ENCODE results near the gene ROS1.

DNA sequence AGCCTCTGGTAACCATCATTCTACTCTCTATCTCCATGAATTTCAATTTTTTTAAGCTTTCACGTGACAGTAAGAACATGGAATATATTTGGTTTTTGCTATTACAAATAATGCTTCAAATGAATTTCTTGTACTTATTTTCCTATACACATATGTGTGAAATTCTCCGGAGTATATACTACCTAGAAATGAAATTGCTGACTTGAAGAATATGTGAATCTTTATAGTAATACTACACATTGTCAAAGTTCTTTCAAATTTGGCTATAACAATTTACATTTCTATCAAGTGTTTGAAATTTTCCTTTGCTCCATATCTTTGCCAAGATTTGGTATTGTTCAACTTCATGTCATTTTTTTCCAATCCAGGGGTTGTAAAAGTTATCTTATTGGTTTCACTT is 172.0 kb downstream of the ROS1 start:
- TF ChIP-seq POLR2A (IDR thresholded peaks at IDR 0.05) = no peak
- TF ChIP-seq, protein P1, sequence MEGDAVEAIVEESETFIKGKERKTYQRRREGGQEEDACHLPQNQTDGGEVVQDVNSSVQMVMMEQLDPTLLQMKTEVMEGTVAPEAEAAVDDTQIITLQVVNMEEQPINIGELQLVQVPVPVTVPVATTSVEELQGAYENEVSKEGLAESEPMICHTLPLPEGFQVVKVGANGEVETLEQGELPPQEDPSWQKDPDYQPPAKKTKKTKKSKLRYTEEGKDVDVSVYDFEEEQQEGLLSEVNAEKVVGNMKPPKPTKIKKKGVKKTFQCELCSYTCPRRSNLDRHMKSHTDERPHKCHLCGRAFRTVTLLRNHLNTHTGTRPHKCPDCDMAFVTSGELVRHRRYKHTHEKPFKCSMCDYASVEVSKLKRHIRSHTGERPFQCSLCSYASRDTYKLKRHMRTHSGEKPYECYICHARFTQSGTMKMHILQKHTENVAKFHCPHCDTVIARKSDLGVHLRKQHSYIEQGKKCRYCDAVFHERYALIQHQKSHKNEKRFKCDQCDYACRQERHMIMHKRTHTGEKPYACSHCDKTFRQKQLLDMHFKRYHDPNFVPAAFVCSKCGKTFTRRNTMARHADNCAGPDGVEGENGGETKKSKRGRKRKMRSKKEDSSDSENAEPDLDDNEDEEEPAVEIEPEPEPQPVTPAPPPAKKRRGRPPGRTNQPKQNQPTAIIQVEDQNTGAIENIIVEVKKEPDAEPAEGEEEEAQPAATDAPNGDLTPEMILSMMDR (IDR thresholded peaks at IDR 0.05) = no peak
